Naive thymus-derived CD4-positive, alpha-beta T cell (primary cell): ENCODE measurements around the gene SEMA4C. TPM values are rescaled to one million over a fixed set of nuclear protein-coding genes. Genes with fewer than 3 reads are reported as not detected.

Source experiments
- ATAC-seq: fragments of 150-1000 bp; cut with Tn5 transposase; 2 replicates; pipeline ENCODE4 v1.10.0; 2021; ENCODE audit warnings: mild to moderate bottlenecking, moderate library complexity
- CTCF ChIA-PET: fragments of 350-600 bp; sonication (Branson Sonifier 250); formaldehyde crosslinking; loops from one replicate; lab custom pipeline; 2021; ENCODE audit warnings: antibody characterized with exemption; lab: Charles Lee
- POLR2A ChIA-PET: fragments of 350-600 bp; sonication (Branson Sonifier 250); formaldehyde crosslinking; loops from one replicate; lab custom pipeline; 2021; ENCODE audit warnings: antibody characterized with exemption, inconsistent platforms; lab: Charles Lee
- DNase-seq, 9 donors: peaks; one replicate each; pipeline versions ENCODE4 v3.0.0 to v3.0.0-alpha.2; 2020 to 2022; ENCODE audit warnings: mixed read lengths in 1 of 9
- H3K27ac ChIP-seq: one replicate; pipeline ENCODE4 v1.7.0; 2013; ENCODE audit warnings: mild to moderate bottlenecking, low read depth, low read length, moderate library complexity
- H3K27me3 ChIP-seq, 2 donors: one replicate each; pipeline ENCODE4 v1.7.0; 2013; ENCODE audit warnings: low read length in 2 of 2, mild to moderate bottlenecking in 2 of 2, moderate library complexity in 2 of 2; ENCODE audit not compliant: control insufficient read depth in 2 of 2, insufficient read depth in 2 of 2
- H3K36me3 ChIP-seq, 3 experiments: 1 replicate in 2 of 3; 2 replicates in 1 of 3; pipeline ENCODE4 v1.7.0; 2013; ENCODE audit warnings: low read length in 3 of 3, mild to moderate bottlenecking in 3 of 3, moderate library complexity in 1 of 3; ENCODE audit not compliant: insufficient read depth in 3 of 3, control insufficient read depth in 2 of 3
- H3K4me1 ChIP-seq, 2 donors: one replicate each; pipeline ENCODE4 v1.7.0; 2013; ENCODE audit warnings: low read length in 2 of 2, mild to moderate bottlenecking in 2 of 2, moderate library complexity in 1 of 2; ENCODE audit not compliant: control insufficient read depth in 2 of 2, insufficient read depth in 2 of 2
- H3K4me3 ChIP-seq: 2 replicates; pipeline ENCODE4 v1.7.0; 2013; ENCODE audit warnings: mild to moderate bottlenecking, low read length
- H3K9me3 ChIP-seq, 3 experiments: 1 replicate in 2 of 3; 2 replicates in 1 of 3; pipeline ENCODE4 v1.7.0; 2013; ENCODE audit warnings: low read length in 3 of 3; ENCODE audit not compliant: control insufficient read depth in 2 of 3
- H3K27ac Mint-ChIP-seq, 9 donors: one replicate each; pipeline ENCODE4 v1.8.0; 2020 to 2022; ENCODE audit warnings: mixed read lengths in 9 of 9, mild to moderate bottlenecking in 8 of 9, moderate library complexity in 5 of 9, inconsistent platforms in 2 of 9
- H3K27me3 Mint-ChIP-seq, 5 donors: one replicate each; pipeline ENCODE4 v1.8.0; 2021 to 2022; ENCODE audit warnings: mixed read lengths in 5 of 5, mild to moderate bottlenecking in 1 of 5
- H3K36me3 Mint-ChIP-seq, 5 donors: one replicate each; pipeline ENCODE4 v1.8.0; 2020 to 2022; ENCODE audit warnings: mixed read lengths in 5 of 5, mild to moderate bottlenecking in 3 of 5, inconsistent platforms in 1 of 5
- H3K4me1 Mint-ChIP-seq, 7 donors: one replicate each; pipeline ENCODE4 v1.8.0; 2020 to 2022; ENCODE audit warnings: mixed read lengths in 7 of 7, mild to moderate bottlenecking in 3 of 7, inconsistent platforms in 1 of 7
- H3K4me3 Mint-ChIP-seq, 10 donors: one replicate each; pipeline ENCODE4 v1.8.0; 2020 to 2022; ENCODE audit warnings: mild to moderate bottlenecking in 10 of 10, mixed read lengths in 10 of 10, moderate library complexity in 6 of 10, inconsistent platforms in 2 of 10
- H3K9me3 Mint-ChIP-seq, 11 donors: one replicate each; pipeline ENCODE4 v1.8.0; 2020 to 2022; ENCODE audit warnings: mixed read lengths in 11 of 11, mild to moderate bottlenecking in 4 of 11, inconsistent platforms in 1 of 11, moderate library complexity in 1 of 11
- intact Hi-C, 2 donors: fragments of 100-400 bp; cut with micrococcal nuclease; formaldehyde crosslinking; loops; one replicate each; pipeline ENCODE4 v1.15.1; 2023
- polyA plus RNA-seq, 2 donors: library from polyadenylated mRNA; unstranded; fragments of 300-500 nt; fragmentation: Illumina TruSeq; gene quantifications; one replicate each; pipeline ENCODE4 v1.2.3, GENCODE V29; 2021
- total RNA-seq, 6 experiments: library from RNA in 5 of 6; stranded (reverse) in 5 of 6; gene quantifications; 1 replicate in 5 of 6; 2 replicates in 1 of 6; pipeline ENCODE4 v1.2.3 and lab custom pipeline; 2021 to 2026

The SEMA4C gene
- total and polyA plus RNA-seq, 7 experiments from 2014 or later, result 3.1 to 74.7 (median 34.4) TPM

DNA sequence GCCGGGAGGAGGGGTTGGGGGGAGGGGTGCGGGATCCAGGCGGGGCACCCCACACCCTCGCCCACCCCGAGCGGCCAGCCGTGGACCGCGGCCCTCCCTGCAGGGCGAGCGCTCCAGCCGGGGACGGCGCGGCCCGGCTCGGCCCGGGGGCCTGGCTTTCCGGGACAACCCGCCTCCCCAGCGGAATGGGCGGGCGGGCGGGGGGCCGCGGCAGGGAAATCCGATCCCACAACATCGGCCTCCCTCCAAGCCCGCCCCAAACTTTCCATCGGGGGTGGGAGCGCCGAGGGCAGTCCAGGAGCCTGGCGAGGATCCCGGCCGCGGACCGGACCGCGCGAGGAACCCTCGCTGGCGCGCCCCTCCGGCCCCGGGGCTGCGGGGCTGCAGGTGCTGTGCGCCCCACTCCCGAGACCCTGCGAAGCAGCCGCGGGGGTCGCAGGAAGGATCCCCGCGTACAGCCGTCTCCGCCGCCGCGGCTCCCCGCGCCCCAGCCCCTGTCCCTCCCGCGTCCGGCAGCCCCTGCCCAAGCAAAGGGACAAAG is 529 bp downstream of the SEMA4C start:
- DNase-seq, result no peak
- H3K27ac ChIP-seq, result peak overlapping the region; percentile 85
- H3K27me3 ChIP-seq, result no peaks in the 10 kb centered on the region
- Mint-ChIP-seq H3K4me3 (peak overlapping the region in 7 of 10 donors; percentile 23 to 95 (median 83)), H3K9me3 (no peaks in the 10 kb centered on the region), H3K27me3 (peaks cover 0 to 15% (median 0%) of the 10 kb centered on the region in 5 donors), H3K27ac (no peak overlapping the region), H3K4me1 (peaks cover 23 to 58% (median 49%) of the 10 kb centered on the region in 7 donors), H3K36me3 (peaks cover 0 to 13% (median 0%) of the 10 kb centered on the region in 5 donors)
- ATAC-seq, result no peak
- intact Hi-C loops, result no loop called here
- H3K9me3 ChIP-seq, result no peaks in the 10 kb centered on the region
- CTCF ChIA-PET, result interaction anchor here (1.1 to 1.9 kb wide), 5 partner anchors 11 to 109 kb away, joined by 3 to 16 read pairs (median 3); partner anchors contain the start of genes ANKRD39 and CNNM4
- H3K4me1 ChIP-seq, result peaks cover 24 to 38% of the 10 kb centered on the region in 2 donors
- POLR2A ChIA-PET, result interaction anchor here (0.6 to 15.0 kb wide), 16 partner anchors 8 to 93 kb away, joined by 3 to 288 read pairs (median 4); partner anchors contain the start of genes ANKRD39 and CNNM3
- peak overlapping the region; percentile 81 for H3K4me3 ChIP-seq
- H3K36me3 ChIP-seq, result peaks cover 0 to 29% (median 7%) of the 10 kb centered on the region in 3 experiments

DNA sequence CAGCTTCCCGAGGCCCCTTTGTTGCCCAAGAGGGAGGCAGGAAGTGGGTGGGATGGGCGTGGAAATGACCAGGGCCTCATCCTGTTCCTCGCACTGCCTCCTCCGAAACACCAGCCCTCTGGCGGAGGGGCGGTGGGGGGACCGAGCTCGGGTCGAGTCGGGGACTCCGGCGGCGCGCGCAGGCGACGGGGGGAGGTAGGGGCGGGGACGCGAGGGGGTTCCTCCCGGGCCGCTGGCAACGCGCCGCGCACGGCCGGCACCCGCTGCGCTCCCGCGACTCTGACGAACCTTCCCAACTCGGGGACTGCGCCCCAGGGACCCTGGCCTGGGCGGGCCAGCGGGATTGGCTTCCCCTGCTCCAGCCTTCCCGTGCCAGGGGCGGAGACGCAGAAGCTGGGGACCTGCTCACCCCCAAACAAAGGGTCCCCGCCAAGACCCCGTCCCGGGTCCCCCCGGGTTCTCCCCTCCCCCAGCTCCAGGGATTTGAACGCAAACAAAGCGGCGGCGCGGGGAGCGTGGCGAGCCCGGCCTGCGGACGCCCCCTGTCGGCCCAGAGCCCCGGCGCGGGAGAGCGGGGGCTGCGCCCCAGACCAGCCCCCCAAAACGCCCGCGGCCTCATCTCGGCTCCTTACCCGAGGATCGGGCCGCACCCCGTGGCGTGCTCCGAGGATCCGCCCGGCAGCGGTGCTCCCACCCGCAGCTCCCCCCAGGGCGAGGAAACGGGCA is 1.2 kb downstream of the SEMA4C start:
- Mint-ChIP-seq H3K36me3 (peaks cover 0 to 13% (median 0%) of the 10 kb centered on the region in 5 donors), H3K9me3 (no peaks in the 10 kb centered on the region), H3K4me1 (peaks cover 23 to 52% (median 42%) of the 10 kb centered on the region in 7 donors), H3K27ac (peak overlapping the region in 8 of 9 donors; percentile 75 to 92 (median 85)), H3K4me3 (peak overlapping the region; percentile 81 to 95 (median 88)), H3K27me3 (peaks cover 0 to 12% (median 0%) of the 10 kb centered on the region in 5 donors)
- peak; percentile 37 for ATAC-seq
- intact Hi-C loops, result loop anchor here in 1 of 2 donors (1.0 kb wide), 2 partner anchors 10 to 83 kb away; partner anchors contain the start of gene ANKRD39
- H3K27me3 ChIP-seq, result no peaks in the 10 kb centered on the region
- POLR2A ChIA-PET, result interaction anchor here (0.6 to 15.0 kb wide), 18 partner anchors 9 to 94 kb away, joined by 3 to 288 read pairs (median 4); partner anchors contain the start of genes ANKRD39 and CNNM3
- peak in 8 of 9 donors; percentile 37 to 71 (median 56) for DNase-seq
- H3K4me1 ChIP-seq, result peaks cover 24 to 32% of the 10 kb centered on the region in 2 donors
- peaks cover 0 to 36% (median 7%) of the 10 kb centered on the region in 3 experiments for H3K36me3 ChIP-seq
- CTCF ChIA-PET, result interaction anchor here (0.6 to 1.9 kb wide), 11 partner anchors 11 to 108 kb away, joined by 3 to 16 read pairs (median 3); partner anchors contain the start of genes ANKRD39 and CNNM4
- H3K4me3 ChIP-seq, result peak overlapping the region; percentile 81
- no peaks in the 10 kb centered on the region for H3K9me3 ChIP-seq
- peak overlapping the region; percentile 84 for H3K27ac ChIP-seq

DNA sequence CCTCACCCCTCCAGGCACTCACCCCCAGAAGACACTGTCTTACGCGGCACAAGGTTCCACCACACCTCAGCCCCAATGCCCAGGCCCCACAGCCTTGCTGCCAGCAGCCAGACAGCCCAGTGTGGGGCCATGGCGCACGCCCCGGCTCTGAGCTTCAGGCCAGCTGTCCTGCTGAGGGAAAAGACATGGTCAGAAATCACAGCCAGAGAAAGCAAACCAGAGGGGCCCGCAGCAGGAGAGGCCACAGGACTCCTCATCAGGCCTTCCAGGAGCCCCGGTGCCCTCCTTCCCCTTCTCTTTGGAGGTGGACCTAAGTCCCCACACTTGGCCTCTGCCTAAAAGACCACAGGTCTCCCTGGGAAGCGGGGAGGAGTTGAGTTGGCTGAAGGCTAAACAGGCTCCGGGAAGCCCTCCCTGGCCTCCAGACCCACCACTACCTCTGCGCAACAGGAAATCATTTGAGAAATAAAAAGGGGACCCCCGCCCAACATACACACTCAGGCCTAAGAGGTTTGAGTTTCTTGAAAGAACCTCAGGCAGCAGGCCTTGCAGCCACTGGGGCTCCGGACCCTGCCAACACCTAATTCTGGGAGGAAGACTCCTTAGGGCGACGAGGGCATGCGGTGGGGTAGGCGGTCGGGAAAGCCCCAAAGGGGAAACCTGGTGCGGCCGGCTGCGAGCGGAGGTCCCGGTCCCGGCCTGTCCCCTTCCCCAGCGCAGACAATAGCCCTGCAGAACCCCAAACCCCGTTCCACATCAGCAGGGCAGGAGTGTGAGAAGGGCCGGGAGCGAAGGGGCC is 1.9 kb downstream of the SEMA4C start:
- H3K27ac ChIP-seq, result peak overlapping the region; percentile 84

DNA sequence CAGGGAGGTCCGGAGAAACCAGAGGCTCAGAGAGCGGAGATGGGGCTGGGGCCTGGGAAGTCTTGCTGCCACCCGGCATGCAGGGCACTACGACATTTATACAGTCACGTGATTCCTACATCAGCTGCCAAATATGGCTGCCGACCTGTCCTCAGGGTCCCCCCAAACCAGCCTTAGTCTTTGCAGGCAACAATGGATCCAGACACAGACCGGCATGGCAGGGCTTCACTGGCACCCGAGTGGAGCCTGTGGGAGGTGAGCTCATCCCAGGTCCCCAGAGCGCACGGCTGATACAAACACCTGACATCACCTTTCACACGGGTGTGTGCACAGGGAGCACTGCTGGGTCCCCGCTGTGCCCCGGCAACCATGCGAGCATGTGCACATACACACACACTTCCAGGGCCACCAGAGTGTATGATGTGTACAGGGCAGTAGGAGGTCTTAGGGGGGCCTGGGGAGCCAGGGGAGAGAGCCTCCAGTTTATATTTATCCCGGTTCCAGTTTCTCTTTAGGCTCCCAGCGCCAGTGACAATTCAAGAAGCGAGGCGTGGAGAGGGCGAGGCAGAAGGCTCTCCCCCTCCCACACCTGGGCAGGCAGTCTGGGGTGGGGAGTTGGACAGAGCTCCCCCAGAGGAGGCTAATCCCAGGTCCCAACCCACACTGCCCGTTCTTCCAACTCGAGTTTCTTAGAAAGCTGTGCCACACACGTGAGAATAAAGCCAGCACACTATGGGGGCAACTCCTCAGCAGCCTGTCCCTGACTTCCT is 2.7 kb downstream of the SEMA4C start:
- ATAC-seq (no peak), DNase-seq (no peak)
- peaks cover 0 to 9% (median 0%) of the 10 kb centered on the region in 5 donors for H3K27me3 Mint-ChIP-seq
- H3K4me3 Mint-ChIP-seq, result peak overlapping the region; percentile 81 to 95 (median 88)
- ChIA-PET POLR2A (interaction anchor here (0.9 to 15.0 kb wide), 8 partner anchors 8 to 82 kb away, joined by 3 to 288 read pairs (median 10); partner anchors contain the start of gene ANKRD39), CTCF (interaction anchor here (0.7 to 1.4 kb wide), 5 partner anchors 9 to 96 kb away, joined by 3 to 6 read pairs (median 4); partner anchors contain the start of gene ANKRD39)
- H3K27me3 ChIP-seq, result no peaks in the 10 kb centered on the region
- peaks cover 0 to 48% (median 7%) of the 10 kb centered on the region in 3 experiments for H3K36me3 ChIP-seq
- H3K9me3 Mint-ChIP-seq, result no peaks in the 10 kb centered on the region
- peaks cover 0 to 18% (median 6%) of the 10 kb centered on the region in 5 donors for H3K36me3 Mint-ChIP-seq
- intact Hi-C loops, result no loop called here
- peak overlapping the region; percentile 75 to 94 (median 88) for H3K27ac Mint-ChIP-seq
- H3K9me3 ChIP-seq, result no peaks in the 10 kb centered on the region
- H3K4me1 ChIP-seq, result peaks cover 24 to 29% of the 10 kb centered on the region in 2 donors
- H3K4me1 Mint-ChIP-seq, result peaks cover 23 to 38% (median 36%) of the 10 kb centered on the region in 7 donors
- peak overlapping the region; percentile 81 for H3K4me3 ChIP-seq
- peak overlapping the region; percentile 84 for H3K27ac ChIP-seq

More for the DNA sequence above, 1.9 kb downstream of the SEMA4C start:
- no peaks in the 10 kb centered on the region for H3K27me3 ChIP-seq
- ATAC-seq (no peak), DNase-seq (peak in 1 of 9 donors; percentile 33)
- POLR2A ChIA-PET, result interaction anchor here (0.6 to 15.0 kb wide), 18 partner anchors 9 to 95 kb away, joined by 3 to 288 read pairs (median 4); partner anchors contain the start of genes ANKRD39 and CNNM3
- Mint-ChIP-seq H3K27ac (peak overlapping the region; percentile 75 to 94 (median 88)), H3K4me1 (peaks cover 23 to 44% (median 43%) of the 10 kb centered on the region in 7 donors), H3K4me3 (peak overlapping the region; percentile 81 to 95 (median 88)), H3K36me3 (peaks cover 0 to 17% (median 6%) of the 10 kb centered on the region in 5 donors), H3K27me3 (peaks cover 0 to 12% (median 0%) of the 10 kb centered on the region in 5 donors), H3K9me3 (no peaks in the 10 kb centered on the region)
- CTCF ChIA-PET, result interaction anchor here (0.6 to 1.9 kb wide), 13 partner anchors 10 to 108 kb away, joined by 3 to 16 read pairs (median 3); partner anchors contain the start of genes ANKRD39 and CNNM4
- H3K36me3 ChIP-seq, result peaks cover 0 to 43% (median 7%) of the 10 kb centered on the region in 3 experiments
- peak overlapping the region; percentile 81 for H3K4me3 ChIP-seq
- H3K9me3 ChIP-seq, result no peaks in the 10 kb centered on the region
- H3K4me1 ChIP-seq, result peaks cover 24 to 29% of the 10 kb centered on the region in 2 donors
- intact Hi-C loops, result loop anchor here in 1 of 2 donors (1.0 kb wide), 2 partner anchors 10 to 83 kb away; partner anchors contain the start of gene ANKRD39

DNA sequence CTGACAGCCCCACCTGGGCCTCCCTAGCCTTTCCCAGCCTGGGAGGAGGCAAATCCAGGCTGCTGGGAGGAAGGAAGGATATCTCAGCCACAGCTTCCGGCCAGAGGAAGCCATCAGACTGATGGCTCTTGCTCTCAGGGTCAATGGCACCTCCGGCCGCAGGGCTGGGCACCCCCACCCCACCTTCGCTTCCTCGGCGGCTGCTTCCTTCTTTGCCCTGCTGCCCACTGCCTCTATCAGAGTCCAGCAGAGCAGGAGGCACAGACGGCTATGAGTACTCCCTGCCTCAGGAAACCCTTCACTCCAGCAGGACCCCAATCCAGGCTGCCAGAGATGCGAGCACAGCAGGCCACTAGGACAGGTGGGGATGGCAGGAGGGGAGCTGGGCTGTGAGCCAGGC is 3.3 kb downstream of the SEMA4C start:
- Histone ChIP-seq H3K27me3 (no peaks in the 10 kb centered on the region), H3K4me1 (peaks cover 24 to 29% of the 10 kb centered on the region in 2 donors), H3K27ac (peak overlapping the region; percentile 84), H3K4me3 (no peak overlapping the region), H3K9me3 (no peaks in the 10 kb centered on the region), H3K36me3 (peaks cover 0 to 54% (median 7%) of the 10 kb centered on the region in 3 experiments)
- H3K4me3 Mint-ChIP-seq, result peak overlapping the region; percentile 36 to 95 (median 86)
- DNase-seq (no peak), ATAC-seq (no peak)
- H3K27me3 Mint-ChIP-seq, result peaks cover 0 to 7% (median 0%) of the 10 kb centered on the region in 5 donors
- no peaks in the 10 kb centered on the region for H3K9me3 Mint-ChIP-seq
- H3K4me1 Mint-ChIP-seq, result peaks cover 23 to 41% (median 33%) of the 10 kb centered on the region in 7 donors
- intact Hi-C loops, result no loop called here
- ChIA-PET CTCF (interaction anchor here (1.1 to 1.2 kb wide), 2 partner anchors 9 to 47 kb away, joined by 5 to 6 read pairs; partner anchors contain the start of gene ANKRD39), POLR2A (interaction anchor here (1.4 to 15.0 kb wide), 4 partner anchors 7 to 82 kb away, joined by 4 to 288 read pairs (median 72); partner anchors contain the start of gene ANKRD39)
- H3K36me3 Mint-ChIP-seq, result peaks cover 0 to 21% (median 6%) of the 10 kb centered on the region in 5 donors
- H3K27ac Mint-ChIP-seq, result peak overlapping the region in 8 of 9 donors; percentile 62 to 94 (median 88)
